ENCODE data around the gene CD300LG.

Gene CD300LG

DNA sequence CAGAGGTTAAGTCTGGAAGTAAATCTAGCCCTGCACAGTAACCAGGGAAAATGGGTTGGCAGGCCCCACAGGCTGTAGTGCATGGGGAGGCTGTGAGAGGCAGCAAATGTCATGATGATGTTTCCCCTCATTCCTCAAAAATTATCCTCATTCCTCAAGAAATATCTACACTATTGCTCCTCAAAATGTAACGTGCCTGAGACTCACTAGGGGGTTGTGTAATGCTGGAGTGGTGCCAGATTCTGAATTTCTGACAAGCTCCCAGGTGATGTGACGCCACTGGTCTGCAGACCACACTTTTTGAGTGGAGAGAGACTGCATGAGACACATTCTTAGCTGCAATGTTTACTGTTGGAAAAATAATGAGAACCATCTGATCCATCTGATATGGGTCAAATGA lies 12.9 kb upstream of the CD300LG start:
- TF ChIP-seq, protein P1, sequence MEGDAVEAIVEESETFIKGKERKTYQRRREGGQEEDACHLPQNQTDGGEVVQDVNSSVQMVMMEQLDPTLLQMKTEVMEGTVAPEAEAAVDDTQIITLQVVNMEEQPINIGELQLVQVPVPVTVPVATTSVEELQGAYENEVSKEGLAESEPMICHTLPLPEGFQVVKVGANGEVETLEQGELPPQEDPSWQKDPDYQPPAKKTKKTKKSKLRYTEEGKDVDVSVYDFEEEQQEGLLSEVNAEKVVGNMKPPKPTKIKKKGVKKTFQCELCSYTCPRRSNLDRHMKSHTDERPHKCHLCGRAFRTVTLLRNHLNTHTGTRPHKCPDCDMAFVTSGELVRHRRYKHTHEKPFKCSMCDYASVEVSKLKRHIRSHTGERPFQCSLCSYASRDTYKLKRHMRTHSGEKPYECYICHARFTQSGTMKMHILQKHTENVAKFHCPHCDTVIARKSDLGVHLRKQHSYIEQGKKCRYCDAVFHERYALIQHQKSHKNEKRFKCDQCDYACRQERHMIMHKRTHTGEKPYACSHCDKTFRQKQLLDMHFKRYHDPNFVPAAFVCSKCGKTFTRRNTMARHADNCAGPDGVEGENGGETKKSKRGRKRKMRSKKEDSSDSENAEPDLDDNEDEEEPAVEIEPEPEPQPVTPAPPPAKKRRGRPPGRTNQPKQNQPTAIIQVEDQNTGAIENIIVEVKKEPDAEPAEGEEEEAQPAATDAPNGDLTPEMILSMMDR (IDR thresholded peaks at IDR 0.05): no peak

GRCh38 chr17:43839670-43840108 lies 7.3 kb upstream of the CD300LG start:
- TF ChIP-seq, protein P1 (IDR thresholded peaks at IDR 0.05): no peak

DNA sequence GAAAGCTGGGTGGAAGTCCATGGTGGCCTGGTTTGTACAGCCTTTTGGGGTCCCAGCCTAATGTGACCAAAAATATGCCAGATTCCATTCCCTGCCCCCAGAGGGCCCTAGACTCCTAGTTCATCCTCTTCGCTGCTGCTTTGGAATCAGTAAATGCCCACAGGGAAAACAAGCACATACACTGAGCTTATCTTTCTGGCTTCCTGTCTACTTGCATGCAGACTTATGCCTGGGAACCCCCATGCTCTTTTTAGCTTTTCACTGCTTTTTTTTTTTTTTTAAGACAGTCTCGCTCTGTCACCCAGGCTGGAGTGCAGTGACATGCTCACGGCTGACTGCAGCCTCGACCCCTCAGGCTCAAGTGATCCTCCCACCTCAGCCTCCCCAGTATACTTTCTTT lies 6.2 kb upstream of the CD300LG start:
- TF ChIP-seq, protein P1 (IDR thresholded peaks at IDR 0.05): peak; percentile 30; the same call in 1 of the 2 replicates

DNA sequence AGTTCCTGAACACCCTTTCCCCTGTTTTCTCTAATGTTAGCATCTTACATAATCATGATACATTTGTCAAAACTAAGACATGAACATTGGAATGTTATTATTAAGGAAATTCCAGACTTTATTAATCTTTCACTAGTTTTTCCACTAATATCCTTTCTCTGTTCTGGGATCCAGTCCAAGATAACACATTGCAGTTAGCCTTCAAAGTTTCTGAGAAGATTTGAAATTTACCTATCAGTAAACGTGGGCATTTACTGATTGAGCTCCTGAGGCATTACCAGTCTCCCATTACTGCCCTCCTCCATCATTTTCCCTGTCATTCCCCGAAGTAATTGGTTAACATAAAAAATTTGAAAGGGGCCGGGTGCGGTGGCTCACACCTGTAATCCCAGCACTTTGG lies 5.7 kb upstream of the CD300LG start:
- TF ChIP-seq, protein P1 (IDR thresholded peaks at IDR 0.05): no peak

DNA sequence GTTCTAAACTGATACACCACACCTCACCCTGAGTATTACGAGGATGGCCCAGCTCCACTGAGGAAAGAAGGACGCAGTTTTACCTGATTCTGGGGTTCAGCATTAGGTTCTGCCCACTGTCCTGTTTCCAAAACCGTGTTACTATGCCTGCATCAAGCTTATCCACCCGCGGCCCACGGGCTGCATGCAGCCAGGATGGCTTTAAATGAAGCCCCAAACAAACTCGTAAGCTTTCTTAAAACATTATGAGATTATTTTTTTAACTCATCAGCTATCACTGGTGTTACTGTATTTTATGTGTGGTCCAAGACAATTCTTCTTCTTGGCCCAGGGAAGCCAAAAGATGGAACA lies 4.0 kb upstream of the CD300LG start:
- TF ChIP-seq, protein P1 (IDR thresholded peaks at IDR 0.05): no peak

DNA sequence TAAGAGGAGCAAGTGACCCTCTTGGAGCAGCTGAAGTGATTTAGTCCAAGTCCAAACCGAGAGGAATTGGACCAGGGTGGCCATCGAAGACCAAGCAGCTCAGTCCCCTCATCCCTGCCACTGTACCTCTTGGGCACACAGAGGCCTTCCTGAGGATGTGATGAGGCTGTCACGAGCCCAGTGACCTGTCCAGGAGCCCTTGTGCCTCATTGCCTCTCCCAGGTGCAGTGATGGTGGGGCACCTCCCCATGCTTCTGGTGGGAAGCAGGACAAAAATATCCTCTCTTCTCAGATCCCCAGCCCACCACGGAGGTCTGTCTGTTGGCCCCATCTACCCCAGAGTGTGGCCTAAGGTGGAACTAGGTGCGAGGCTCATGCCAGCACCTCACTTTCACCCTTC lies 2.7 kb upstream of the CD300LG start:
- TF ChIP-seq, protein P1 (IDR thresholded peaks at IDR 0.05): no peak

DNA sequence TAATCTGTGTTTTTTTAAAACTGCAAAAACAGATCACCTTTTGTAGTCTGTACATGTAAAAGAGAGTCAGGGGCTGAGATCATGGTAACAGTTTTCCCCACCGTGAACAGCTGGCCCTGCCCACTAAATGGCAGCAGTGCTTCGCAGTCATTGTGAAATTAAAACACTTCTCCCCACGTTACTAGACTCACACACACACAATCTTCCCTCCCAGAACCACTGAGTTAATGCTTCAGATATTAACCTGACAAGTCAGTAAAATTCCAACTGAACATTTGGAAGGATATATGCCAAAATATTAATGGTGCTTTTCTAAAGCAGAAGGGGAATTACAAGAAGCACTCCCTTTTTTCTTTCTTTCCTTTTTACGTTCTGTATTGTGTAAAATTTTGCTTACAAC lies 1.2 kb upstream of the CD300LG start:
- TF ChIP-seq, protein P1 (IDR thresholded peaks at IDR 0.05): no peak

- TF ChIP-seq, protein P1 (IDR thresholded peaks at IDR 0.05): peak; percentile 98
These were observed 709 bp upstream of the CD300LG start for GRCh38 chr17:43846221-43846712.
